MM.1S (cell line): Measurements from ENCODE around the gene EPB41.
A peak's percentile ranks its signal among the peaks of the same experiment; 100 is the strongest.

ENCODE experiments used
- DNase-seq: peaks from one replicate; pipeline ENCODE4 v3.0.0-alpha.2; 2015
- H2AFZ ChIP-seq: fragments of 300-600 bp; sonication (generic); 2 replicates; pipeline ENCODE4 v1.6.0; 2016; ENCODE audit warnings: antibody characterized with exemption, low read length
- H3F3A ChIP-seq: fragments of 300-600 bp; sonication (generic); 2 replicates; pipeline ENCODE4 v1.6.1; 2016; ENCODE audit warnings: mild to moderate bottlenecking, antibody characterized with exemption, low read length, moderate library complexity, mixed read lengths; ENCODE audit not compliant: insufficient read depth
- H3K27ac ChIP-seq: fragments of 300-600 bp; sonication (generic); 2 replicates; pipeline ENCODE4 v1.5.1; 2016; ENCODE audit warnings: mild to moderate bottlenecking, low read length
- H3K27me3 ChIP-seq: fragments of 300-600 bp; sonication (generic); replicated peaks from 2 replicates; pipeline ENCODE4 v1.6.0; 2016; ENCODE audit warnings: low read length; ENCODE audit not compliant: insufficient read depth
- H3K36me3 ChIP-seq: fragments of 300-600 bp; sonication (generic); replicated peaks from 2 replicates; pipeline ENCODE4 v1.6.1; 2016; ENCODE audit warnings: mild to moderate bottlenecking, low read length, mixed read lengths; ENCODE audit not compliant: insufficient read depth
- H3K4me1 ChIP-seq: fragments of 300-600 bp; sonication (generic); 2 replicates; pipeline ENCODE4 v1.6.1; 2016; ENCODE audit warnings: low read length, mixed read lengths
- H3K4me2 ChIP-seq: fragments of 300-600 bp; sonication (generic); 2 replicates; pipeline ENCODE4 v1.6.0; 2016; ENCODE audit warnings: low read depth, low read length
- H3K4me3 ChIP-seq: fragments of 300-600 bp; sonication (generic); 2 replicates; pipeline ENCODE4 v1.5.1; 2016; ENCODE audit warnings: low read length, mixed read lengths
- H3K79me2 ChIP-seq: fragments of 300-600 bp; sonication (generic); 2 replicates; pipeline ENCODE4 v1.6.1; 2016; ENCODE audit warnings: mixed run types, low read length, mixed read lengths
- H3K9ac ChIP-seq: fragments of 300-600 bp; sonication (generic); 2 replicates; pipeline ENCODE4 v1.6.1; 2016; ENCODE audit warnings: low read length, mixed read lengths
- H3K9me2 ChIP-seq: fragments of 300-600 bp; sonication (generic); replicated peaks from 2 replicates; pipeline ENCODE4 v1.6.1; 2016; ENCODE audit warnings: mild to moderate bottlenecking, low read length, mixed read lengths; ENCODE audit not compliant: insufficient read depth
- H3K9me3 ChIP-seq: fragments of 300-600 bp; sonication (generic); replicated peaks from 2 replicates; pipeline ENCODE4 v1.6.1; 2016; ENCODE audit warnings: mild to moderate bottlenecking, low read length, mixed read lengths; ENCODE audit not compliant: insufficient read depth
- H4K20me1 ChIP-seq: fragments of 300-600 bp; sonication (generic); 2 replicates; pipeline ENCODE4 v1.6.1; 2016; ENCODE audit warnings: mild to moderate bottlenecking, low read length, moderate library complexity, mixed read lengths; ENCODE audit not compliant: insufficient read depth
- CTCF ChIP-seq: fragments of 300-600 bp; sonication (generic); IDR thresholded peaks from 2 replicates; pipeline ENCODE4 v1.5.1; 2016; ENCODE audit warnings: antibody characterized with exemption, low read length, mixed read lengths
- EZH2 ChIP-seq: fragments of 300-600 bp; sonication (generic); optimal IDR thresholded peaks from 2 replicates; pipeline ENCODE3; 2017; ENCODE audit warnings: low read depth, mild to moderate bottlenecking, antibody characterized with exemption, low read length, mixed read lengths
- EZH2phosphoT487 ChIP-seq: fragments of 300-600 bp; sonication (generic); IDR thresholded peaks from 2 replicates; pipeline ENCODE4 v1.6.1; 2018; ENCODE audit warnings: antibody characterized with exemption, low read length

EPB41 gene

DNA sequence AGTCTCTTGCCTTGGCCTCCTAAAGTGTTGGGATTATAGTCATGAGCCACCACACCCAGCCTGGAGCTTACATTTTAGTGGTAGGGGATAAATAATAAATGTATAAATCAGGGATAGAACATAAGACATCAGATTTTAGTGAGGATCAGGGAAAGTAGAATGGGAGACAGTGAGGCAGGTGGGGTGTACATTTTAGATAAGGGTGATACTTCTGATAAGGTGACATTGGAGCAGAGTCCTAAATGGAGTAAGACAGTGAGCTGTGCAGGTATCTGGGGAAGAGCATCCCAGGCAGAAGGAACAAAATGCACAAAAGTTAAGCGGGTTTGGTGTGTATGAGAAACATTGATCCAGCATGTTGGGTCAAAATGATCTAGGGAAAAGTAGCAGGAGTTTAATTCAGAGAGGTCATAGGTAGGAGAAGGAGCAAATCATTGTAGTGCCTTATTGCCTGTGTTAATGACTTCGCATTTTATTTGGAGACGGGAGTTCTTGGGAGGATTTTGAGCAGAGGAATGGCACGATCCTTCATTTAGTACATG lies 11.1 kb downstream of the EPB41 start:
- no peak overlapping the region for H3K4me3 ChIP-seq
- no peaks in the 10 kb centered on the region for H3K9me3 ChIP-seq
- H3K9me2 ChIP-seq: no peaks in the 10 kb centered on the region
- H3F3A ChIP-seq: peaks cover 31% of the 10 kb centered on the region
- peaks cover 33% of the 10 kb centered on the region for H3K4me1 ChIP-seq
- TF ChIP-seq CTCF: no peak
- TF ChIP-seq EZH2: no peak
- no peak for TF ChIP-seq EZH2phosphoT487
- H2AFZ ChIP-seq: no peak overlapping the region
- H3K9ac ChIP-seq: no peak overlapping the region
- no peaks in the 10 kb centered on the region for H3K36me3 ChIP-seq
- H3K27me3 ChIP-seq: no peaks in the 10 kb centered on the region
- no peaks in the 10 kb centered on the region for H4K20me1 ChIP-seq
- H3K4me2 ChIP-seq: no peak overlapping the region
- no peak overlapping the region for H3K27ac ChIP-seq
- H3K79me2 ChIP-seq: peaks cover 83% of the 10 kb centered on the region
- DNase-seq: no peak

DNA sequence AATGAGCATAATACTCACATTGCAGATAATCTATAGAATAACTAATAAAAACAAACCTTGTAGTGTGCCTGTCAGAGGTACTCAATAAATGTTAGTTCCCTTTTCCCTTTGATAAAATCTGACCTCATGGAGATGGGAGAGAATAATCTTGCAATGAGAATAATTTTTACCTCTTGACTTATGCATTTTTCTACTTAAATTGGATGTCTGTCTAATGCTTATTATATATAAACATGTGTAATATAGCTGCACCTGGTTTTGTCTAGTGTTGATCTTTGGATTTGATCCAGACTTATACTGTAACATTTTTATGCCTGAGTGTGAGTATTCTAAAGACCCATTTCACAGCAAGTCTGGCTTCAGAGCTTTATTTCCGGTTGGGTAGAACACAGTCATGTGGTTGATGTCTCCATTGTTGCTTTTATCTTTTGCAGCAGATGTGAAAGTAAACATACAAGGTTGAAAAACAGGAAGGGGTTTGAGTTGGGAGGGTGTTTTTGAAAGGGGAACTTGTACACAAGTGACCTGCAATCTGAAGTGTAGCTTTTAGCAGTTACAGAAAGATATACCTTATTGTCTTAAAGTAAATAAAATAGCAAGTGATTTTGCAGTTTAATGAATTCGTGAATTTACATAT lies 12.4 kb downstream of the EPB41 start:
- H3K9ac ChIP-seq: peak overlapping the region; percentile 24; the same call in 1 of the 2 replicates

GRCh38 chr1:28927266-28927647 lies 12.9 kb downstream of the EPB41 start:
- Histone ChIP-seq H3F3A (peaks cover 31% of the 10 kb centered on the region), H3K4me1 (peaks cover 33% of the 10 kb centered on the region), H3K4me3 (peak overlapping the region; percentile 33), H3K79me2 (peaks cover 83% of the 10 kb centered on the region), H2AFZ (no peak overlapping the region), H3K27ac (peak overlapping the region; percentile 72; the same call in 1 of the 2 replicates), H4K20me1 (no peaks in the 10 kb centered on the region), H3K9me3 (no peaks in the 10 kb centered on the region), H3K9ac (peak overlapping the region; percentile 24; the same call in 1 of the 2 replicates), H3K27me3 (no peaks in the 10 kb centered on the region), H3K36me3 (no peaks in the 10 kb centered on the region), H3K9me2 (no peaks in the 10 kb centered on the region), H3K4me2 (peak overlapping the region; percentile 84)
- TF ChIP-seq EZH2 (no peak), CTCF (no peak), EZH2phosphoT487 (no peak)
- no peak for DNase-seq

More for the DNA sequence above, 12.4 kb downstream of the EPB41 start:
- peak; percentile 90 for DNase-seq
- no peaks in the 10 kb centered on the region for H3K27me3 ChIP-seq
- no peak for TF ChIP-seq EZH2
- TF ChIP-seq EZH2phosphoT487: no peak
- no peak for TF ChIP-seq CTCF
- H3K9me2 ChIP-seq: no peaks in the 10 kb centered on the region
- no peaks in the 10 kb centered on the region for H3K36me3 ChIP-seq
- no peaks in the 10 kb centered on the region for H3K9me3 ChIP-seq
- H2AFZ ChIP-seq: no peak overlapping the region
- peak overlapping the region; percentile 84 for H3K4me2 ChIP-seq
- H4K20me1 ChIP-seq: no peaks in the 10 kb centered on the region
- peak overlapping the region; percentile 72; the same call in 1 of the 2 replicates for H3K27ac ChIP-seq
- peaks cover 81% of the 10 kb centered on the region for H3K79me2 ChIP-seq
- H3K4me3 ChIP-seq: peak overlapping the region; percentile 33
- H3F3A ChIP-seq: peaks cover 31% of the 10 kb centered on the region
- peaks cover 33% of the 10 kb centered on the region for H3K4me1 ChIP-seq
